Choroid plexus epithelial cell (primary cell): Measurements from ENCODE around the gene CSH1.

Experiments
- DNase-seq: peaks from one replicate; pipeline ENCODE4 v3.0.0-alpha.2; 2010; ENCODE audit warnings: low read depth
- H3K4me3 ChIP-seq: 2 replicates; pipeline ENCODE4 v1.5.1; 2011; ENCODE audit warnings: low read depth, mild to moderate bottlenecking, control low read depth, low read length, moderate library complexity
- TF ChIP-seq, protein P1 (sequence below): conservative IDR thresholded peaks from 2 replicates; pipeline ENCODE4 v1.5.1; 2011; ENCODE audit warnings: low read depth, mild to moderate bottlenecking, control low read depth, inconsistent platforms, low read length, moderate library complexity

Gene CSH1

DNA sequence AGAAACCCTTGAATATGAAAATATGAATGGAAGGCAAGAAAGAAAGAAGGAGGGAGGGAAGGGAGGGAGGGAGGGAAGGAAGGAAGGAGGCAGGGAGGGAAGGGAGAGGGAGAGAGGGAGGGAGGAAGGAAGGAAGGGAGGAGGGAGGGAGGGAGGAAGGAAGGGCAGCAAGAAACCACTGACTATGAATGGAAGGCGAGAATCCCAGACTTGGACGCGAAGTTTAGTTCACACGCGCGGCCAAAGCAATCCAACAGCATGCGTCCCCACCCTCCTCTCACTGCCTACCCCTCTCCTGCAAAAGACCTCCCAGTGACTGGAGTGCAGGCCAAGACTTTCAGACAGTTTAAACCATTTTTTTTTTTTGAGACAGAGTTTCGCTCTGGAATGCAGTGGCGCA, 46.0 kb downstream of the CSH1 start:
- DNase-seq: no peak
- TF ChIP-seq, protein P1, sequence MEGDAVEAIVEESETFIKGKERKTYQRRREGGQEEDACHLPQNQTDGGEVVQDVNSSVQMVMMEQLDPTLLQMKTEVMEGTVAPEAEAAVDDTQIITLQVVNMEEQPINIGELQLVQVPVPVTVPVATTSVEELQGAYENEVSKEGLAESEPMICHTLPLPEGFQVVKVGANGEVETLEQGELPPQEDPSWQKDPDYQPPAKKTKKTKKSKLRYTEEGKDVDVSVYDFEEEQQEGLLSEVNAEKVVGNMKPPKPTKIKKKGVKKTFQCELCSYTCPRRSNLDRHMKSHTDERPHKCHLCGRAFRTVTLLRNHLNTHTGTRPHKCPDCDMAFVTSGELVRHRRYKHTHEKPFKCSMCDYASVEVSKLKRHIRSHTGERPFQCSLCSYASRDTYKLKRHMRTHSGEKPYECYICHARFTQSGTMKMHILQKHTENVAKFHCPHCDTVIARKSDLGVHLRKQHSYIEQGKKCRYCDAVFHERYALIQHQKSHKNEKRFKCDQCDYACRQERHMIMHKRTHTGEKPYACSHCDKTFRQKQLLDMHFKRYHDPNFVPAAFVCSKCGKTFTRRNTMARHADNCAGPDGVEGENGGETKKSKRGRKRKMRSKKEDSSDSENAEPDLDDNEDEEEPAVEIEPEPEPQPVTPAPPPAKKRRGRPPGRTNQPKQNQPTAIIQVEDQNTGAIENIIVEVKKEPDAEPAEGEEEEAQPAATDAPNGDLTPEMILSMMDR: no peak

DNA sequence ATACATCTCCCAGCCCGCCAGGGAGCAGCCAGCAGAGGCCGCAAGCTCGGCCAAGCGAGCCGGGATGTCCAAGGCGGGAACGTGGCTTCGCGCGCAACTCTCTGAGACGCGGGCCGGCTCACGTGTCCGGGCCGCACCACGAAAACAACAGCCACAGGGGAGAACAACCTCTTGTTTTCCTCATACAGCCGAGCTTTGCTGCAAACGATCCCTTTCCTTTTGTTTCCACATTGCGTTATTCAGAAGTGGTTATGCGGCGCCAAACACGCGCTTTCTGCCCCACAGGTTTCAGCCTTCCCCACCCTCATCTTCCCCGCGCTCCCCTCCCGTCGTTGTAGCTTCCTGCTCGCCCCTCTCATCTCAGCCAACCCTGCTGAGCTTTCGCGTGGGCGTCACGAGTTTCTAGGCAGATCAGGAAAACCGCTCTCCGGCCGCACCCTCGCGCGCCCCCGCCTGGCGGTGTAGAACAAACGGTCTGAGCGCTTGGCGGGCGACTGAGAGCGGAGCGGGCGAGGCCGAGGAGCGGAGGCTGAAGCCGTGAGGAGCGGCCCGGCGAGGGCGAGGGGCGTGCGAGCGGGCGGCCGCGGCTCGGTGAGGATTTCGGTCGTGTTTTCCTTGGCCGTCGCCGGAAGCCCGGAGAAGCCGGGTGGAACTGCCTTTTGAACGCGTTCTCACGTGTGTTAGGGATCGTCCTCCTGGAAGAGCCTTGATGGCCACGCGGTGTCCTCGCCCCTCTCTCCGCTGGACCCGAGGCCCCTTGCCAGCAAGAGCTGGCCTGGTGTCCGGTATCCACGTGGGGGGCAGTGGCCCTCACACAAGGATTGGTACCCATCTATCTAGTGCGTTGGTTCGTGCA, 47.3 kb downstream of the CSH1 start:
- TF ChIP-seq, protein P1: peak; percentile 63
- peak; percentile 93 for DNase-seq
- peak overlapping the region; percentile 49 for H3K4me3 ChIP-seq

More for the DNA sequence above, 46.0 kb downstream of the CSH1 start:
- no peak overlapping the region for H3K4me3 ChIP-seq

DNA sequence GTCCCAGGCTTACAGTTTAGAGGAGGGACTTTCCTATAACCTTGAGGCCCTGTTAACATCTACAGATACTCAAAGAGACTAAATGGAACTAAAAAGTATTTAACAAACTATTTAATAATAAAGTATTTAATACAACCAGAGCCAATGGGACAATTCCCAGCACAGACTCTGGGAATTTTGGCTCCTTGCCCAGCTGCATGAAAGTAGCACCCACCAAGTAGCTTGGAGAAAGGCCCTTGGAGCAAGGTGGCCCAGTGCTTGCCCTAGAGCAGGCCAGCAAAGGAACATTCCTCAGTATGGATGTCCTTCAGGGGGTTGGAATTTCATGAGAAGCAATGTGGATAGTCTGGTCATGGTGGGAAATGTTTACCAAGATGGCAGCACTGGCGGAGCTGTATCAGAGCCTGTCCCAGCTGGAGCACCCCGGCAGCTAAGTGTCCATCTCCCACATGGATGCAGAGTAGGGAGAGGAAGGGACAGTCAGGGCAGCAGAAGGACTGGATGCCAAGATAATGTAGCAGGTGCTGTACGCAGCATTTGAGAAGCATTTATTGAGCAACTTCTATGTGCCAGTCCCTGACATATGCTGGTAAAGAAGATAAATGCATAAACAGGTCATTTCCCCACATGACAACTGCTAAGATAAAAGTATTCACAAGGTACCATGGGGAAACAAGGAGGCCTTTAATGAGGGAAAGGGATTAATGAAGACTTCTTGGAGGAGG, 48.7 kb downstream of the CSH1 start:
- TF ChIP-seq, protein P1: no peak
- no peak for DNase-seq
- no peak overlapping the region for H3K4me3 ChIP-seq

DNA sequence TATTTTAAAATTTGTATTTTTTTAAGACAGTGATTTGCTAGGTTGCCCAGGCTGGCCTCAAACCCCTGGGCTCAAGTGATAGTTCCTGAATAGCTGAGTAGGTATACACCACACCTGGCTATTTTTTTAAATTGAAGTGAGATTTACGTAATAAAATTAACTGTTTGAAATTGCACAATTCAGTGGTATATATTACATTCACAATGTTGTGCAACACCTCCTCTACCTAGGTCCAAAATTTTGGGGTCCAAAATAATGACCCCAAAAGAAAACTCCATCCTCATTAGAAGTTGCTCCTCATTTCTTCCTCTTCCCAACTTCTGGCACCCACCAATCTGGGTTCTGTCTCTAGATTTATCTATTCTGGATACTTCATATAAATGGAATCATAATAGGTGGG, 50.9 kb downstream of the CSH1 start:
- TF ChIP-seq, protein P1: no peak
- no peak overlapping the region for H3K4me3 ChIP-seq
- no peak for DNase-seq
